Tibial artery (tissue), 4 donors: ENCODE measurements around the gene TMEM143.

Experiments
- DNase-seq, 2 donors: peaks; one replicate each; pipeline ENCODE4 v3.0.0-alpha.2; 2019
- H3K27ac ChIP-seq, 2 donors: fragments of 200-600 bp; sonication (generic) in 1 of 2; 1 replicate in 1 of 2; 2 replicates in 1 of 2; pipeline ENCODE4 v1.5.1; 2018 to 2019; ENCODE audit warnings: mild to moderate bottlenecking in 1 of 2
- H3K27me3 ChIP-seq, 2 donors: fragments of 200-600 bp; sonication (generic) in 1 of 2; one replicate each; pipeline versions ENCODE4 v1.5.1 to v1.6.0; 2016 to 2019
- H3K36me3 ChIP-seq, 3 donors: fragments of 200-600 bp; sonication (generic) in 2 of 3; one replicate each; pipeline ENCODE4 v1.5.1; 2016 to 2019; ENCODE audit warnings: mild to moderate bottlenecking in 2 of 3
- H3K4me1 ChIP-seq, 4 donors: fragments of 200-600 bp; sonication (generic) in 2 of 4; 1 replicate in 3 of 4; 2 replicates in 1 of 4; pipeline ENCODE4 v1.5.1; 2016 to 2019
- H3K4me3 ChIP-seq, 2 donors: fragments of 200-600 bp; sonication (generic) in 1 of 2; 1 replicate in 1 of 2; 2 replicates in 1 of 2; pipeline ENCODE4 v1.5.1; 2018 to 2019; ENCODE audit warnings: mild to moderate bottlenecking in 2 of 2
- H3K9me3 ChIP-seq, 3 donors: fragments of 200-600 bp; sonication (generic) in 1 of 3; one replicate each; pipeline ENCODE4 v1.5.1; 2016 to 2019
- CTCF ChIP-seq, 2 experiments: fragments of 200-600 bp in 1 of 2; fragments of 450-650 bp in 1 of 2; IDR thresholded peaks; one replicate each; pipeline ENCODE4 v1.5.1; 2017 to 2019; ENCODE audit warnings: antibody characterized with exemption in 2 of 2, mild to moderate bottlenecking in 1 of 2, moderate library complexity in 1 of 2
- intact Hi-C: fragments of 100-400 bp; cut with DNase I; formaldehyde crosslinking; loops from one replicate; pipeline ENCODE4 v1.15.0; 2023; ENCODE audit warnings: low total_unique reads

The TMEM143 gene

GRCh38 chr19:48338253-48338755, 25.4 kb downstream of the TMEM143 start:
- Histone ChIP-seq H3K9me3 (no peaks in the 10 kb centered on the region), H3K27ac (no peak overlapping the region), H3K27me3 (no peaks in the 10 kb centered on the region), H3K4me1 (peaks cover 0 to 10% (median 7%) of the 10 kb centered on the region in 4 donors), H3K4me3 (no peak overlapping the region), H3K36me3 (peaks cover 0 to 13% (median 8%) of the 10 kb centered on the region in 3 donors)
- DNase-seq, result no peak
- no peak for TF ChIP-seq CTCF (IDR thresholded peaks at IDR 0.05)
- intact Hi-C loops, result no loop called here

- peak; percentile 79 to 81 for TF ChIP-seq CTCF (IDR thresholded peaks at IDR 0.05)
- intact Hi-C loops, result no loop called here
- H3K4me1 ChIP-seq, result peaks cover 0 to 23% (median 17%) of the 10 kb centered on the region in 4 donors
- peaks cover 0 to 10% (median 6%) of the 10 kb centered on the region in 3 donors for H3K36me3 ChIP-seq
- H3K4me3 ChIP-seq, result peak overlapping the region; percentile 49 to 54
- no peaks in the 10 kb centered on the region for H3K27me3 ChIP-seq
- H3K9me3 ChIP-seq, result no peaks in the 10 kb centered on the region
- H3K27ac ChIP-seq, result peak overlapping the region; percentile 85 to 93
- DNase-seq, result peak; percentile 90 to 93
These were observed 30.0 kb downstream of the TMEM143 start for GRCh38 chr19:48333467-48334384.

GRCh38 chr19:48332662-48333466, 30.9 kb downstream of the TMEM143 start:
- intact Hi-C loops, result no loop called here
- no peak for TF ChIP-seq CTCF (IDR thresholded peaks at IDR 0.05)
- Histone ChIP-seq H3K36me3 (peaks cover 0 to 11% (median 6%) of the 10 kb centered on the region in 3 donors), H3K4me1 (peaks cover 0 to 23% (median 17%) of the 10 kb centered on the region in 4 donors), H3K27me3 (no peaks in the 10 kb centered on the region), H3K27ac (peak overlapping the region; percentile 85 to 93), H3K4me3 (peak overlapping the region; percentile 49 to 54), H3K9me3 (no peaks in the 10 kb centered on the region)
- DNase-seq, result peak; percentile 87 to 95

GRCh38 chr19:48332351-48332661, 31.4 kb downstream of the TMEM143 start:
- peaks cover 0 to 23% (median 20%) of the 10 kb centered on the region in 4 donors for H3K4me1 ChIP-seq
- peak overlapping the region; percentile 85 to 93 for H3K27ac ChIP-seq
- H3K9me3 ChIP-seq, result no peaks in the 10 kb centered on the region
- peaks cover 0 to 15% (median 10%) of the 10 kb centered on the region in 3 donors for H3K36me3 ChIP-seq
- intact Hi-C loops, result no loop called here
- H3K27me3 ChIP-seq, result no peaks in the 10 kb centered on the region
- peak overlapping the region; percentile 49 to 54 for H3K4me3 ChIP-seq
- DNase-seq, result no peak
- no peak for TF ChIP-seq CTCF (IDR thresholded peaks at IDR 0.05)

GRCh38 chr19:48330012-48330681, 33.6 kb downstream of the TMEM143 start:
- Histone ChIP-seq H3K27ac (peak overlapping the region; percentile 45 to 47), H3K27me3 (no peaks in the 10 kb centered on the region), H3K4me1 (peaks cover 0 to 40% (median 37%) of the 10 kb centered on the region in 4 donors), H3K4me3 (peak overlapping the region; percentile 21 to 38), H3K9me3 (no peaks in the 10 kb centered on the region), H3K36me3 (peaks cover 0 to 15% (median 10%) of the 10 kb centered on the region in 3 donors)
- TF ChIP-seq CTCF (IDR thresholded peaks at IDR 0.05), result no peak
- intact Hi-C loops, result no loop called here
- DNase-seq, result peak; percentile 28 to 75
